CD4-positive, alpha-beta T cell treated with Interleukin-1 beta for 1 hour (primary cell): Measurements from ENCODE around the gene TMEM79.

Experiments
- DNase-seq, 2 donors: peaks; one replicate each; pipeline ENCODE4 v3.0.0-alpha.2; 2020 to 2022

The TMEM79 gene

DNA sequence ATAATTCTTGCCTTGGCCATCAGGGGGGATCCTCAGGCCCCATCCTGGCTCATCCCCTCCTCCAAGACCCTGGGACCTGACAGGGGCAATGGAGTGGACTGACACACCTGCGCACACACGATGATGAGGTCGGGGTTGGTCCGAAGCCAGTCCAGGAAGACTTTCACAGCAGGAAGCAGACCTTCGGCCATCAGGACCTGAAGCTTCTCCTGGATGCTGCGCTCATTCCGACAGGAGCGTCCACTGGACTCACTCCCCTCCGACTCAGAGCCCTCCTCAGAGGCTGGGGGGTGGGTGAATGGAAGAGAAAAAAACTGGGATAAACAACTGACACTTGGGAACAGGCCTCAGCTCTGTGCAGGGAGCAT lies 20.9 kb upstream of the TMEM79 start:
- no peak for DNase-seq

DNA sequence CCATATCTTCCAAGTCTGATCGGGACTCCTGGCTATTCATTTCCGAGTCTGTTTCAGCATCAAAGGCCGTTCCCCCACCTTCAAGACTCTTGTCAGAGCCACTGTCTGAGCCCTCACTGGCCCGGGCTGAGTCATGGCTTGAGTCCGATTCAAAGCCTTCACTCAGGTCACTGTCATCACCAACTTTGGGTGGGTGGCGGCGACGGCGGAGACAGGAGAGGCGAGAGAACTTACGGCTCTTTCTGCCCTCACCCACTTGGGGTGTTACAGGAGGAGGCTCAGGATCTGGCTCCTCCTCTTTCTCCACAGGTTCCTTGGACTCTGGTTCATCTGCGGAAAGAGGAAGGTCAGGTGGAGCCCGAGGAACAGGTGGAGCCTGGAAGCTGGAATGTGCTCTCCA lies 18.1 kb upstream of the TMEM79 start:
- DNase-seq, result no peak

DNA sequence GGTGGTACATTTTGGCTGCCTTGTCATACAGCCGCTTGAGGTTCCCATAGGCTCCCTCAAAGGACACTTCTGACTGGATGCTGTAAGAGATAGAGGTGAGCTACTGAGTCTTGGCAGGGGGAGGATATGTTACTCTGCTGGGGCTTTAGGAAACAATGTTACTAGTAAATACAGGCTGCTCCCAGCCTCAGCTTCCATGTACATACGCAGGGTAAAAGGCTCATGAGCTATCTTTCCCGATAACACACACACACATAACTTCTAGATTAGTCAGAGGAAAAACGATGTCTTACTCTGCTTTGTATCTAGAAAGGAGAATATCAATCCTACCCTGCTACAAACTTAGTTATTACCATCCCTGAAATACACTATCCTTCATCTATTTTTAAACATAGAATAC lies 15.8 kb upstream of the TMEM79 start:
- no peak for DNase-seq

DNA sequence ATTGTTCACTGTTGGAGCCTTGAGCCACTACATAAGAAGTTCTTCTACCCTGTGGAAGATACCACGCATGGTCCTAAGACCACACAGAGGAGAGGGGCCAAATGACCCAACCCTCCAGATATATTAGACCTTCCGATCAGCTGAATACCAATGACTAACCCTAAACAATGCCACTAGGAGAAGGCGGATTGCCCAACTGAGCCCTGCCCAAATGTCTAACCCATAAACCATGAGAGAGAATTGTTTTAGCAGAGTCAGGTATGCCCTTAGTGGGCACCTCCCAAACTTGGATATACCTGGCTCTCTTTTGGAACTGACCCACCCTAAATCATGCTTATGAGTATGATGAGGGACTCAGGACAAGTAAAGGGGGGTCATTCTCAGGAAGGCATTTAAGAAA lies 13.8 kb upstream of the TMEM79 start:
- no peak for DNase-seq

DNA sequence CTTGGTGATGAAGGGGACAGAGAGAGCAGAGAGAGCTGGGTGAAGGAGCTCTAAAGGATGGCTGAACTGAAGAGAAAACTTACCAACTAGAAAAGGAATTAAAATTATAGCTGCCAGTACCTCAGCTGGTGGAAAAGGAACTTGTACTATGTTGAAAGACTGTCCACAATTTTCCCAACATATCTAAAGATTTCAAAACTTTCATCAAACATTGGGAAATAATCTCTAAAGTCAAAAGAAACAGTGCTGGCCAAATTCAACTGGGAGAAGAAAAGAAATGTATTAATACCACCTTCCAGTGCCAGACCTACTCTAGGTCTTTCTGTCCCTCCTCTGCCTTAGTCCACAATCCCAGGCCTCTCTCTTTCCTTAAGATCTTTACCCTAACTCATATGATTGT lies 7.6 kb upstream of the TMEM79 start:
- no peak for DNase-seq

DNA sequence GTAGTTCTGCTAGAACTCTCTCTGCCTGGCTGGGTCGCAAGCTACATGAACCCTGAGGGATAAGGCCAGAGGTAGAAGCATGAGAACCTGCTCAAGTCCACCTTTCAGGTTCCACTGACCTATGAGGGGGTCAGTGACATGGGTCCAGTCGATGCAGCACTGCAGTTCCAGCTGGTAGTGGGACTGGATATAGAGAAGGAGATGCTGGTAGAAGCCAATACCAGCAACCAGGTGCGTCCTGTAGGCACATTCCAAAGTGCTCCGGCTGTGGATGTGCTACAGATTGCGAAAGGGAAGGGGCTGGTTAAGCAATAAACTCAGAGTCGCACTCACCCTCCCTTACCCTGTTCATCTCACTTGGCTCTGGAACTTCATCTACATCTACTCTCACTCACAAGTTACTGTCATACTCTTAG lies 7.2 kb upstream of the TMEM79 start:
- no peak for DNase-seq

DNA sequence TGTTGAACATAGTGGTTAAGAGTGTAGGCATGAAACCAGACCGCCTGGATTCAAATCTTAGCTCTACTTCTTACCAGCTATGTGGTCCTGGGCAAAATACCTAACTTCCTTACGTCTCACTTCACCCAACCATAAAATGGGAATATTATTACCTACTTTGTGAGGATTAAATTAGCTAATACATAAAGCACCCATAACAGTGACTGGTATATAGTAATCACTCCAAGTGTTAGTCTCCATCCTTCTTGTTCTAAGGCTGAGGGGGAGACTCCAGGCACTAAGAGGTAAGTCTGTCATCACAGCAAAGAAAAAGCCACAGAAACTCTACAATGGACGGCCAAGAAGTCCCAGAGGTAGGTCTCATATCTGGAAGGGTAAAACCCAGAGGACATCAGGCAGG lies 4.3 kb upstream of the TMEM79 start:
- DNase-seq, result no peak

DNA sequence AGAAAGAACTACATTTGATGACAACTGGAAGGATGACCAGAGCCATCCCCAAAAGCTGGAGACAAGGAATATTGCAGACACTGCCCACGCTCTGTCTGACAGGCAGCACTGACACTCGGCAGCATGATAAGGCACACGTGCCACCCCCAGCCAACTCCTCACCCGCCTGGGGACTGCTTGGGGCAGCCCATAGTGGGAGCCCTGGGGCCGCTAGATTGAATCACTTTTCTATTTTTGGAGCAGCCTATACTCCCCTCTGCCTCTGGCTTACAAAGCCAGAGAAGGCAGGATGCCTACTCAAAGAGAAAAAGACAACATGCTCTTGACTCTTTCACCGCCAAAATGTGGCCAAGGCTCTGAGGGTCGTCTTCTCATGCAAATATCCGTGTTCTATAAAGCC lies 2.8 kb upstream of the TMEM79 start:
- peak; percentile 11 to 19 for DNase-seq

DNA sequence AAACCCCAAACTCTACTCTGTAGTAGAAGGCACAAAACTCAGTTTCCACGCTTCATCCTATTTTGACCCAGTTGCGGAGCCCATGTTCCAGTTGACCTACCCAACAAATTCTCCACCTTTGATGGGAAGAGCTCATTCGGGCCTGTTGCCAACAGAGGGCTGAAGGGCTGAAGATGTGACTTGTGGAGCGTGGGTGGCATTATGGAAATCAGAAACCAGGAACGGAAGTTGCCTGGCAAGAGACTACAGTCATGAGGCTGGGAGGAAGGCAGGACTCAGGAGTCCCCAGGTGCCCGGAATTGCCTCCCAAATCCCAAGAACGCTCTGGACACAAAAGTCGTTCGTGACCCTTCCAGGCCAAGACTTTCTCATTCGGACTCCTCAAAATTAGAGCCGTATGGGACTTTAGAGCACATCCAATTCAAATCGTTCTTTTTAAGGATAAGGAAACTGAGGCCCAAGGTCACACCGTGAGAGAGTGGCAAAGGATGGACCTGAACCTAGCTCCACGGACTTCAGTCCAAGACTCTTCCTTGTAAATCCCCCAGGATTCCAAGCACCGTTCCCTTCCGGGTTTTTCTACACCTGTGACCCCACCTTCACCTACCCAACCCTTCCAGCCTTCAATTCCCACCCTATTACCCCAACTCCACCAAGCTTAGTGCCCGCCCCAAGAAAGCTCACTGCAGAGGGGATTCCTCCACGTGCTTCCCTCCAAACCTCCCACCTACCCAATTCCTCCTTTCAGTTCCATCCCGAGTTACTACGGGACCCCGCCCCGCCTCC lies 2.2 kb upstream of the TMEM79 start:
- no peak for DNase-seq

DNA sequence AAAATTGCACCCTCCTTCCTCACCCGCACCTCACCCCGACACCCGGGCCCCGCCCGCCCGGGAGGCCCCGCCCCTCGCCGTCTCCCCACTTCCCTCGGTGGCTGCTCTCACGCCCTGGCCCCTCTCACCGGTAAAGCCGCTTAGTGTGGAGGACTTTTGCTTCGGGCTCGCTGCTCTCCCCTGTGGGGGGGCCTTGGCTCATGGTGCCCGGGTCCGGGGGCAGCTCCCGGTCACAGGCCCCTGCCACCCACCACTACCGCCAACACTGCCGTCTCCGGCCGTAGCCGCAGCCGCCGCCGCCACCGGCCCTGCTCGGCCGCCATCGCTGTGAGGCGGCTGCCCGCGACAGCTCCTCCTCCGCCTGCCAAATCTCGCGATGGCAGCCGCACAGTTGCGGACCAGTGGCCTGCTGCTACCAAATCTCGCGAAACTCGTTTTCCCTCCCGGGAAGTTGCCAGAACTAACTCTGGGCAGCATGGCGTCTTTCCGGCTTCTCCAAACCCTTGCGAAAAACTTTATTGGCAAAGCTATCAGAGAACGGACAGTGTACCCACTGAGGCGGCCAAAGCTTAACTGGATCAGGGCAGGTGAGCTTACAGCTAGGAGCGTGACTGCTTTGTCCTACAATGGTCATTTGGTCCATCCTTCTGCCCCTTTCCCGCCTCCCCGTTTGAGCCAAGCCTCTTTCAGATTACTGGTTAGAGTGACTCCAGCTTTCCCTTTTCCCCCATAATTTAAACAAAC lies 1.5 kb upstream of the TMEM79 start, which contains the start of gene SMG5:
Gene SMG5, minus strand, starts transcription at position 347 of the 744 bp plus-strand sequence. Its CDS starts 145 bp downstream, at position 202.
- peak; percentile 98 for DNase-seq

DNA sequence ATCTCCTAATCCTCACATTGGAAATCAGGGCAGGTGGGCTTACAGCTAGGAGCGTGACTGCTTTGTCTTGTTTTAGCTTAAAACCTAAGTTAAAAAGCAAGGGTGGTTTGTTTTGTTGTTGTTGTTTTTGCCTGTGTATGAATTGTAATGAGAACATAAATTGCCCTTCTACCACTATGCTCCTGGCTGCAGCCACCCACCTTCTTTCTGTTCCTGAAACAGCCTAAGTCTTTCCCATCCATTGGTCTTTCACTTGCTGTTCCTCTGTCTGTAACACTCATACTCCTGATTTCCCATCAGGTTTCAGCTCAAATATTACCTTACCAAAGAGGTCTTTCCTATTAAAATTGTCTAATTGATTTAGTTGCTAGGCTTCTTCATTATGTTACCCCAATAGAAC lies 604 bp upstream of the TMEM79 start:
- DNase-seq, result no peak

DNA sequence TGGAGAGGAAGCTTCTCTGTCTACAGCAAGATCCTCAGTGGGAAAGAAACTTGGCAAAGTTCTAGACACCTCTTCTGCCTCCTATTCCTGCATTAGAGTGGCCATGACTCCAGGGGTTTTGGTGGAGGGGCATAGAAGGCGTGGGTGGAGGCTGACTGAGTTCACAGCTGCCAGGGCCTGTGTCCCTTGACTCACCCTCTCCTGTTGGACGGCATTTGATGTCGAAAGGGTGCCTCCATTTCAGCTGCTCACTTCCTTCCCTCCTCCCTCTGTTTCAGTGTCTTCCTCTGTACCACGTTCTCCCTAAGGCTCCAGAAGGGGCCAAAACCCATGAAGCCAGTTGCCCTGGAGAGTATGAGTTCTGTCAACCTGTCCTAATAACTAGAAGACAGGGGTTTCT lies 632 bp downstream of the TMEM79 start:
- no peak for DNase-seq

DNA sequence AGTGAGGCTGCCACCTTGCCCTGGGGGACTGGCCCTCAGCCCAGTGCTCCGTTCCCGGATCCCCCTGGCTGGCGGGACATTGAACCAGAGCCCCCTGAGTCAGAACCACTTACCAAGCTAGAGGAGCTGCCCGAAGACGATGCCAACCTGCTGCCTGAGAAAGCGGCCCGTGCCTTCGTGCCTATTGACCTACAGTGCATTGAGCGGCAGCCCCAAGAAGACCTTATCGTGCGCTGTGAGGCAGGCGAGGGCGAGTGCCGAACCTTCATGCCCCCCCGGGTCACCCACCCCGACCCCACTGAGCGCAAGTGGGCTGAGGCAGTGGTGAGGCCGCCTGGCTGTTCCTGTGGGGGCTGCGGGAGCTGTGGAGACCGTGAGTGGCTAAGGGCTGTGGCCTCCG lies 1.3 kb downstream of the TMEM79 start:
- DNase-seq, result no peak

DNA sequence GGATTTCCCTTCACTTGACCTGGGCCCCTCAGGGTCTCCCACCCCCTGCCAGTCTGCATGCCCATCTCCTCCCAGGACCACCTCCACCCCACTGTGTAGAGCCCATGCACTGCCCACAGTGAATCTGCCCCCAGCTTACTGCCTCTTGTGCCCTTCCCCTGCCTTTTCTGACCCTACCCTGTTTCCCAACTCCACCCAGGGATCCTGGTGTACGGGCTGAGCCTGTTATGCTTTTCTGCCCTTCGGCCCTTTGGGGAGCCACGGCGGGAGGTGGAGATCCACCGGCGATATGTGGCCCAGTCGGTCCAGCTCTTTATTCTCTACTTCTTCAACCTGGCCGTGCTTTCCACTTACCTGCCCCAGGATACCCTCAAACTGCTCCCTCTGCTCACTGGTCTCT lies 1.9 kb downstream of the TMEM79 start:
- DNase-seq, result no peak

DNA sequence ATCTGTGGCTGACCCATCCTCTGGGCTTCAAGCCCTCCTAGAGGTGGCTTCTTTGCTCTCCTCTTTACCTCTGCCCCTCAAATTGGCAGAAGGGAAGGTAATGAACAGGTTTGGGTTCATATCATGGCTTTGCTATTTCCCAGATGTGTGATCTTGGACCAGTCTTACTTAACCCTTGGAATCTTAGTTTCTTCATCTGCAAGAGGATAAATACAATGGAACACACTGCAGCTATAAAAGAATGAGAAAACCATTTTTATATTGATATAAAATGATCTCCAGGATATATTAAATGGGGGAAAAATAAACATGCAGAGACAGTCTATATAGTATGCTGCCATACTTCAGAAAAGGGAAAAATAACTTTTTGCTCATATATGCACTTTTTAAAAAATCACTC lies 5.7 kb downstream of the TMEM79 start:
- no peak for DNase-seq

DNA sequence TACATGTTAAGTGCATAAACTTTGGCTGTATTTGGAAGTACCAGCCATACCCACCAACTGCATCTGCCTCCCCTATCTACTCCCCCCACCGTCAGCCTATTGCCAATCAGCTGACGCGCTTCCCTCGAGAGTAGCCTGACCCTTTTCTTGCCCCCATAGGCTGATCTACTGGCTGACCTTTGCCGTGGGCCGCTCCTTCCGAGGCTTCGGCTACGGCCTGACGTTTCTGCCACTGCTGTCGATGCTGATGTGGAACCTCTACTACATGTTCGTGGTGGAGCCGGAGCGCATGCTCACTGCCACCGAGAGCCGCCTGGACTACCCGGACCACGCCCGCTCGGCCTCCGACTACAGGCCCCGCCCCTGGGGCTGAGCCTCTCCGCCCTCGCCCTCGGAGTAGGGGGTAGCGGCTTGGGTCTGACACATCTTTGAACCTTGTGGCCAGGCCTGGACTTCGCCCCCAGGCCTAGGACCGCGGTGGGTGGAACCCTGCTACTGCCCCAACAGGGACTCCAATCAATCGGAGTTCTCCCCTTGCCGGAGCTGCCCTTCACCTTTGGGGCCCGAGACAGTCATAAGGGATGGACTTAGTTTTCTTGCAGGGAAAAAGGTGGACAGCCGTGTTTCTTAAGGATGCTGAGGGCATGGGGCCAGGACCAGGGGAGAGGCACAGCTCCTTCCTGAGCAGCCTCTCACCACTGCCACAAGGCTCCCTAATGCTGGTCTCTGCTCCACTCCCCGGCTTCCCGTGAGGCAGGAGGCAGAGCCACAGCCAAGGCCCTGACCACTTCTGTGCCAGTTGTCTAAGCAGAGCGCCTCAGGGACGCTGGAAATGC lies 7.3 kb downstream of the TMEM79 start:
- peak; percentile 26 to 70 for DNase-seq

DNA sequence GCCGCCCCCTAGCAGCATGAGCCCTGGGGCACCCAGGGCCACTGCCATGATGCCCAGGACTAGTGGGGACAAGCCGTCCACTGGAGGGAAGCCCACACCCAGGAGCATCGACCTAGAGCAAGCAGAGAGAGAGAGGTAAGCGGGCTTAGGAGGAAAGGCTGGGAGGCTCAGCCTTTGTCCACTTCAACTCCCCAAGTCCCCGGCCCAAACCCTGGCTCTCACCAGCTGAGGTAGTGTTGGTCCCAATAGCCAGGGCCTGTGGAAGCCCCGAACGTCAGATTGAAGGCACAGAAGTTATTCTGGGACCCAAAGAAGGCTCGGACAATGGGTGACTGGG lies 8.9 kb downstream of the TMEM79 start:
- no peak for DNase-seq

DNA sequence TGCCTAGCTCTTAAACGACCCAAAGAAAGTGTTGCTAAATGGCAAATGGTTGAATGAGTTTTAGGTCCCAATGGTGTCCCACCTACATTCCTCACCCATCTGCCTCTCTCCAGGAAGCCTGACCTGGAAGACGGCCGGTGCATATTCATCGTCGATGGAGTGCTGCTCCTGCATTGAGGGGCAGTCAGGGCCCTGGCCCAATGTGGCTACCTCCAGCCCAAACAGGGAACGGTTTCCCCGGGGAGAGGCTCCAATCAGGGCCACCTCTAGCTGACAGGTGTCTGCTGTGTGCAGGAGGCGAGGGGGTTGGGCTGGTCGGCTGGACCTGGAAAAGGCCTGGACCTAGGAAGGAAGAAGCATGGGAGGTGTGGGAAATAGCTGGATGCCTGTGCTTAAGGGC lies 9.8 kb downstream of the TMEM79 start:
- DNase-seq, result no peak

DNA sequence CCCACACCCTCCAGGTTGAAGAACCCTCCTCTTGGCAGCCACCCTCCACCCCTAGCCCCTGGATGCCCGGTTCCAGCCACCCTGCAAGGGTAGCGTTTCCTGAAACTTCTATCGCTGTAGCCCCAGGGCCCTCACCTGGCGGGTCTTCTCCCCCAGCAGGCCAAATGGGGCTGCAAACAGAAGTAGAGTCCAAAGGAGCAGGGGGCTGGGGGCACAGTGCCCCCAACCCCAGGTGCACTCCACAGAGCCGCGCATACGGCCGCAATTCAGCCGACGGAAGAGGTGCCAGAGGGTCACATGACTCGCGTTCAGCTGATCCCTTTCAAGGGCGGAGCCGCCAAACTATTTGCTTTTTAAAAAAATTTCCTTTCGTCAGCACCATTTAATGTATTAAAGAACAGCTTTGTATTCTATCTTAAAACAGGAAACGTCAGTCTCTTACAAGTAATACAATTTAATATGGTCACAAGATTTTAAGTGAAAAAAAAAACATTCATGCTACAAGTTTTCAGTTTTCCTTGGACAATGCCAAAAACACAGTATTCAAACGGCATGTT lies 11.3 kb downstream of the TMEM79 start, which contains the start of gene GLMP:
Gene GLMP, minus strand, starts transcription at position 289 of the 557 bp plus-strand sequence. Its CDS starts 34 bp downstream, at position 255.
- DNase-seq, result peak; percentile 44 to 59

DNA sequence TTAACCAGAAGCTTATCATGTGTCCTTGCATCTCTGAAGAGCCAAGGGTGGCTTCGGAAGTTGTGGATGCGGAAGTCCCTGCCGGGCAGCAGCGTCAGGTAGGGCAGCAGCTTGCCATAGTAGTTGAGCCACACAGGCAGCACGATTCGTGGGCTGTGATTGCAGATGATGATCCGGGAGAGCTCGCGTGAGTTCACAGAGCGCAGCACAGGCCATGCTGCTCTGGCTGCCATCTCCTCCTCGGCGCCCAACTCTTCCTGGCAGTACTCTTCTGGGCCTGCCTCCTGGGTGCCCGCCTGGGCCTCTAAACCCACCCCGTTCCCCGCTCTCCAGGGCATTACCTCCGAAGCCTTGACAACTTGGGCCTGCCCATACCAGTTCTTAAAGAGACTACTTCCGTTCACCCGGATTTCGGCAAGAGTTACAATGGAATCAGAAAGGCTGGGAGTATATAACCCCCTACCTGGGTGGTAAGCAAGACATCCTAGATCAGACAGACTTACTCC lies 14.8 kb downstream of the TMEM79 start, which contains the start of gene VHLL:
Gene VHLL, minus strand, starts transcription at position 456 of the 506 bp plus-strand sequence. Its CDS starts 118 bp downstream, at position 338.
- DNase-seq, result no peak

DNA sequence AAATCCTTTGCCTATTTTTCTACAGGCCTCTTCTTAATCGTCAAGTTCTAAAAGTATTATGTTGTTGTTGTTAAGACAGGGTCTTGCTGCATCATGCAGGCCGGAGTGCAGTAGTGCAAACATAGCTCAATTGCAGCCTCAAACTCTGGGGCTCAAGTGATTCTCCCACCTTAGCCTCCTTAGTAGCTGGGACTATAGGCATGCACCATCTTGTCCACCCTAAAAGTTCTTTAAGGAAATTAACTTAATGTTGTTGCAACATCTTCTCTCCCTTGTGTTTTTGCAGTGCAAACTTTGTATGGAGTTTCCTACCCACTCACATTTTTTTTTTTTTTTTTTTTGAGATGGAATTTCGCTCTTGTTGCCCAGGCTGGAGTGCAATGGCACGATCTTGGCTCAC lies 19.1 kb downstream of the TMEM79 start:
- DNase-seq, result no peak

DNA sequence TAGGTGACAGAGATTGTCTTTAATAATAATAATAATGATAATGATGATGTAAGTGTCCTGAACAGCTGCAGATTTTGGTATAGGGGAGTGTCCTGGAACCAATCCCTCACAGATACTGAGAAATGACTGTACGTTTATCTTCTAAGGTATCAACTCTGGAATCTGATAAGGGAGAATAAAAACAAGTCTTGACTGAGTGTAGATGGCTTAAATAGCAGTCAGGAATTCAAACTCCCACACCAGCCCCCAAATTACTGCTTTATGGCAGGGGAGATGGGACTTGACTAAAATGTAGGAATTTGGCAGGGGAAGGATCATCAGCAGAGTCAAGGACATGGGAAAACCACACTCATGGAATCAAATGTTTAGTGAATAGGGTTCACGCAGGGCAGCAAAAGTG lies 21.1 kb downstream of the TMEM79 start:
- DNase-seq, result no peak

DNA sequence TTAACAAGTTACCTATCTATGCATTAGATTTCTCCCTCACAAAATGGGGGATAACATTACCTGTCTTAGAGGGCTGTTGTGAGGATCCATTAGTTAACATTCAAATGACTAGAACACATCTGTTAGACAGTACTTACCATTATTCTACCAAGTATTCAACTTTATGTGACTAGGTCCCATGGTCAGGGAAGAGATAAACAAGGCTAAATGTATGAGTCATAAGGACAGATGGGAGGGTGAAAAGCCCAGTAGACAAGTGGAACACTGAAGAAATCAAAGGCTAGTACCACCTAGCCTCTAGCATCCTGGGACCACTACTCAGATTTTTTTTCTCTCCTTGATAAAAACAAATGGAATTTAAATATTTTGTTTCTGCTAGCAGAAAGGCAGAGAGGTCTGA lies 24.0 kb downstream of the TMEM79 start:
- no peak for DNase-seq
